HepG2 (cell line): Measurements from ENCODE around the gene CD274. TPM values are rescaled to one million over a fixed set of nuclear protein-coding genes. Genes with fewer than 3 reads are reported as not detected.

Experiments used
- ATAC-seq: fragments of 200-7000 bp; cut with Tn5 transposase; 3 replicates; pipeline ENCODE4 v1.9.1; 2020; ENCODE audit warnings: mild to moderate bottlenecking, moderate library complexity
- BruUV-seq: library from RNA; stranded (reverse); fragments of 400-500 nt; replicated peaks from 2 replicates; lab custom pipeline; 2021; lab: Mats Ljungman, UMichigan
- CTCF ChIA-PET: fragments of 300-600 bp; formaldehyde crosslinking; extraction: SDS; loops from one replicate; lab custom pipeline; 2021; ENCODE audit warnings: low total read pairs, inconsistent platforms, low intra/inter-chr PET ratio; lab: Yijun Ruan, JAX
- POLR2A ChIA-PET: fragments of 350-600 bp; sonication (Branson Sonifier 250); formaldehyde crosslinking; loops from one replicate; lab custom pipeline; 2020; ENCODE audit warnings: antibody characterized with exemption, inconsistent platforms; lab: Yijun Ruan, JAX
- DNase-seq: peaks from one replicate; pipeline ENCODE4 v3.0.0-alpha.2; 2015; ENCODE audit warnings: low spot score
- FAIRE-seq: peaks from 3 replicates; lab custom pipeline; 2011; peaks lifted over from hg19 to GRCh38; lab: Jason Lieb, UNC
- H2AFZ ChIP-seq: one replicate; pipeline ENCODE4 v1.6.1; 2011; ENCODE audit warnings: low read length, inconsistent platforms
- H3K27ac ChIP-seq: fragments of 300-600 bp; 3 replicates; pipeline ENCODE4 v1.8.0; 2011; ENCODE audit warnings: mixed run types, mild to moderate bottlenecking, mixed read lengths, low read length, inconsistent platforms; ENCODE audit not compliant: insufficient read depth; ENCODE audit errors: extremely low read length
- H3K27me3 ChIP-seq, 2 experiments: fragments of 200-600 bp in 1 of 2; 2 replicates in 1 of 2; 3 replicates in 1 of 2; pipeline versions ENCODE4 v1.6.0 to v1.8.0; 2011; ENCODE audit warnings: low read length in 2 of 2, mild to moderate bottlenecking in 2 of 2, moderate library complexity in 2 of 2, inconsistent platforms in 1 of 2; ENCODE audit not compliant: insufficient read depth in 2 of 2, control insufficient read depth in 1 of 2
- H3K36me3 ChIP-seq, 2 experiments: fragments of 200-600 bp in 1 of 2; replicated peaks in 1 of 2; 2 replicates in 1 of 2; 3 replicates in 1 of 2; pipeline versions ENCODE4 v1.5.1 to v1.8.0; 2011; ENCODE audit warnings: low read length in 2 of 2, inconsistent platforms in 1 of 2; ENCODE audit not compliant: insufficient read depth in 2 of 2, control insufficient read depth in 1 of 2
- H3K4me1 ChIP-seq: 2 replicates; pipeline ENCODE4 v1.5.1; 2012; ENCODE audit warnings: low read length, inconsistent platforms; ENCODE audit not compliant: insufficient read depth
- H3K4me2 ChIP-seq: 2 replicates; pipeline ENCODE4 v1.6.0; 2011; ENCODE audit warnings: low read depth, low read length, inconsistent platforms
- H3K4me3 ChIP-seq, 3 experiments: fragments of 200-600 bp in 1 of 3; sonication (generic), shearing (Covaris generic) in 1 of 3; replicated peaks in 1 of 3; 2 replicates each; pipeline ENCODE4 v1.5.1; 2011 to 2016; ENCODE audit warnings: low read length in 3 of 3, inconsistent platforms in 2 of 3, low read depth in 2 of 3, mild to moderate bottlenecking in 2 of 3, control low read depth in 1 of 3, mixed read lengths in 1 of 3; ENCODE audit not compliant: insufficient read depth in 1 of 3
- H3K79me2 ChIP-seq: one replicate; pipeline ENCODE4 v1.6.1; 2011; ENCODE audit warnings: low read length, inconsistent platforms; ENCODE audit not compliant: insufficient read depth
- H3K9ac ChIP-seq: 2 replicates; pipeline ENCODE4 v1.6.0; 2011; ENCODE audit warnings: mild to moderate bottlenecking, low read depth, low read length, inconsistent platforms; ENCODE audit not compliant: insufficient read depth
- H3K9me3 ChIP-seq: 2 replicates; pipeline ENCODE4 v1.5.1; 2012; ENCODE audit warnings: mild to moderate bottlenecking, low read length
- H4K20me1 ChIP-seq: 2 replicates; pipeline ENCODE4 v1.6.0; 2011; ENCODE audit warnings: inconsistent platforms, mild to moderate bottlenecking, low read length, moderate library complexity; ENCODE audit not compliant: insufficient read depth
- CEBPB ChIP-seq: IDR thresholded peaks from 2 replicates; pipeline ENCODE4 v1.6.1; 2011; ENCODE audit warnings: low read depth, low read length, improper control_type of control experiment, borderline replicate concordance
- GATAD1 ChIP-seq: IDR thresholded peaks from 2 replicates; pipeline ENCODE4 v1.6.1; 2016; ENCODE audit warnings: missing genetic modification reagents, missing compliant biosample characterization
- KDM4B ChIP-seq: sonication (generic); formaldehyde crosslinking; IDR thresholded peaks from 2 replicates; pipeline ENCODE4 v1.4.0; 2020; ENCODE audit warnings: missing genetic modification reagents
- KMT2A ChIP-seq: sonication (generic); formaldehyde crosslinking; IDR thresholded peaks from 2 replicates; pipeline ENCODE4 v1.4.0; 2020; ENCODE audit warnings: missing genetic modification reagents
- MBD4 ChIP-seq: IDR thresholded peaks from 2 replicates; pipeline ENCODE4 v1.6.1; 2012; ENCODE audit warnings: low read length, inconsistent platforms, borderline replicate concordance
- PHF21A ChIP-seq: sonication (generic); formaldehyde crosslinking; IDR thresholded peaks from 2 replicates; pipeline ENCODE4 v1.5.0; 2020; ENCODE audit warnings: mild to moderate bottlenecking, missing genetic modification reagents
- RFXANK ChIP-seq: IDR thresholded peaks from 2 replicates; pipeline ENCODE4 v1.6.1; 2016
- THYN1 ChIP-seq: sonication (generic); formaldehyde crosslinking; IDR thresholded peaks from 2 replicates; pipeline ENCODE4 v1.8.1; 2023; ENCODE audit warnings: low read depth, mild to moderate bottlenecking, moderate library complexity, missing genetic modification reagents, borderline replicate concordance
- ZBTB26 ChIP-seq: IDR thresholded peaks from 2 replicates; pipeline ENCODE4 v1.6.1; 2016; ENCODE audit warnings: missing compliant biosample characterization, missing genetic modification reagents, borderline replicate concordance
- ZFP91 ChIP-seq: sonication (generic); formaldehyde crosslinking; IDR thresholded peaks from 2 replicates; pipeline ENCODE4 v1.9.0; 2022; ENCODE audit warnings: missing genetic modification reagents, mild to moderate bottlenecking, borderline replicate concordance
- ZNF264 ChIP-seq: sonication (generic); formaldehyde crosslinking; IDR thresholded peaks from 2 replicates; pipeline ENCODE4 v1.4.0; 2020; ENCODE audit warnings: missing genetic modification reagents
- ZNF562 ChIP-seq: sonication (generic); formaldehyde crosslinking; IDR thresholded peaks from 2 replicates; pipeline ENCODE4 v1.8.0; 2022; ENCODE audit warnings: missing genetic modification reagents, borderline replicate concordance
- ZNF598 ChIP-seq: sonication (generic); formaldehyde crosslinking; IDR thresholded peaks from 2 replicates; pipeline ENCODE4 v1.5.1; 2020; ENCODE audit warnings: mild to moderate bottlenecking, missing genetic modification reagents, borderline replicate concordance
- ZSCAN5A ChIP-seq: sonication (generic); formaldehyde crosslinking; IDR thresholded peaks from 2 replicates; pipeline ENCODE4 v1.8.0; 2022; ENCODE audit warnings: mild to moderate bottlenecking, missing genetic modification reagents, borderline replicate concordance
- WGBS: methylation state at CpG from one replicate; pipeline ENCODE4 v1.1.6; 2017; ENCODE audit warnings: low lambda C conversion rate; 5-methylcytosine and 5-hydroxymethylcytosine counted together
- in situ Hi-C: cut with HindIII; loops from 2 replicates; pipeline ENCODE4 v1.10.0; 2017; ENCODE audit warnings: low pct_unique_long_range_greater_than_20kb; ENCODE audit not compliant: extremely low pct_ligation_motif_present
- intact Hi-C: fragments of 100-400 bp; cut with micrococcal nuclease; formaldehyde crosslinking; loops from one replicate; pipeline ENCODE4 v1.10.0; 2022; ENCODE audit not compliant: unreplicated experiment
- polyA plus RNA-seq, 8 experiments: library from polyadenylated mRNA; depleted of rRNA in 3 of 8; stranded (reverse) in 7 of 8; unstranded in 1 of 8; fragments of >200 nt; fragmentation: Illumina TruSeq in 4 of 8; extraction: Trizol in 4 of 8; gene quantifications; 2 replicates each; pipeline versions ENCODE4 v1.2.1 to v1.2.3, GENCODE V29; 2011 to 2016; ENCODE audit warnings: low read depth in 4 of 8, missing spikeins in 1 of 8, mixed read lengths in 1 of 8; ENCODE audit not compliant: insufficient read depth in 1 of 8
- total RNA-seq, 5 experiments: library from RNA; depleted of rRNA; stranded (reverse); fragments of >200 nt; fragmentation: Illumina TruSeq; extraction: Trizol; gene quantifications; 2 replicates each; pipeline ENCODE4 v1.2.3, GENCODE V29; 2016; ENCODE audit warnings: low read depth in 1 of 5

The CD274 gene
- total and polyA plus RNA-seq, 2 of the 13 experiments (the other 11 are each of a cell fraction or from before 2014, with no cell fraction given), result 0.17 to 0.49 TPM

GRCh38 chr9:5514617-5515260 lies 64.4 kb downstream of the CD274 start:
- no peak overlapping the region for H3K9ac ChIP-seq
- no peak overlapping the region for H3K4me3 ChIP-seq
- H3K4me2 ChIP-seq, result no peak overlapping the region
- intact Hi-C loops (no loop called here), in situ Hi-C loops (no loop called here)
- no peaks in the 10 kb centered on the region for H3K9me3 ChIP-seq
- TF ChIP-seq KMT2A (CRISPR knock-in tag) (no peak), MBD4 (no peak)
- no peak overlapping the region for H2AFZ ChIP-seq
- peaks cover 0 to 5% of the 10 kb centered on the region in 2 experiments; a peak in 2 of 5 replicates for H3K27me3 ChIP-seq
- POLR2A ChIA-PET, result no interaction called here
- H4K20me1 ChIP-seq, result no peaks in the 10 kb centered on the region
- WGBS, result 21% methylated on average over 6 of the region's 6 CpGs
- DNase-seq (no peak), ATAC-seq (no peak), FAIRE-seq (no peak)
- CTCF ChIA-PET, result no interaction called here
- H3K79me2 ChIP-seq, result no peaks in the 10 kb centered on the region
- no TSS peak for BruUV-seq
- no peak overlapping the region for H3K27ac ChIP-seq
- H3K36me3 ChIP-seq, result no peaks in the 10 kb centered on the region
- no peaks in the 10 kb centered on the region for H3K4me1 ChIP-seq

DNA sequence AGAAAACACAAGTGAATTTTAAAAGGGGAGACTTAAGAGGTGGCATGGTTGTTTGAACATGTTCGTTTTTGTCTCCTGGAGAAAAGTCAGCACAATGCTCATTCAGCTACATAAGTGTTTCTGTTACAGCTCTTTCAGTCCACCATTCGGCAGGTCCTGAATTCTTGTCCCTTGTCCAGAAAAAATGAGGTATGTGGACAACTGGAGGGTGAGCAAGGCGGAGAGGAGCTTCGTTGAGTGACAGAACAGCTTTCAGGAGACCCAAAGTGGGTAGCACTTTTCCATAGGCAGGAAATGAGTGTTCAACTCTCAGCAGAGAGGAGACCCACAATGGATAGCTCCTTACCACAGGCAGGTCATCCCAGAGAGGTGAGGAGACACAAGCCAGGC lies 64.9 kb downstream of the CD274 start:
- ChIA-PET POLR2A (no interaction called here), CTCF (no interaction called here)
- DNase-seq (no peak), FAIRE-seq (no peak), ATAC-seq (no peak)
- H3K4me1 ChIP-seq, result no peaks in the 10 kb centered on the region
- no peaks in the 10 kb centered on the region for H4K20me1 ChIP-seq
- peaks cover 0 to 5% of the 10 kb centered on the region in 2 experiments; a peak in 2 of 5 replicates for H3K27me3 ChIP-seq
- no peak overlapping the region for H3K4me2 ChIP-seq
- no peaks in the 10 kb centered on the region for H3K79me2 ChIP-seq
- no peaks in the 10 kb centered on the region for H3K36me3 ChIP-seq
- intact Hi-C loops (no loop called here), in situ Hi-C loops (no loop called here)
- no peak overlapping the region for H3K4me3 ChIP-seq
- no peak overlapping the region for H2AFZ ChIP-seq
- BruUV-seq, result no TSS peak
- no peaks in the 10 kb centered on the region for H3K9me3 ChIP-seq
- H3K27ac ChIP-seq, result no peak overlapping the region
- WGBS, result 11% methylated on average over 4 of the region's 4 CpGs
- no peak overlapping the region for H3K9ac ChIP-seq
- TF ChIP-seq ZBTB26 (no peak), KDM4B (CRISPR knock-in tag) (no peak), ZSCAN5A (no peak), THYN1 (CRISPR knock-in tag) (no peak), ZFP91 (CRISPR knock-in tag) (no peak), ZNF598 (CRISPR knock-in tag) (no peak), GATAD1 (no peak), PHF21A (CRISPR knock-in tag) (no peak), RFXANK (no peak), CEBPB (no peak), ZNF264 (CRISPR knock-in tag) (no peak), ZNF562 (CRISPR knock-in tag) (no peak)
